ENCODE data around the gene CYTH2.
"Not testable (repeated sequence)": the region's sequence is repeated elsewhere in the genome, so short reads cannot be mapped to it uniquely, and the experiment has no call there.

CYTH2 gene

DNA sequence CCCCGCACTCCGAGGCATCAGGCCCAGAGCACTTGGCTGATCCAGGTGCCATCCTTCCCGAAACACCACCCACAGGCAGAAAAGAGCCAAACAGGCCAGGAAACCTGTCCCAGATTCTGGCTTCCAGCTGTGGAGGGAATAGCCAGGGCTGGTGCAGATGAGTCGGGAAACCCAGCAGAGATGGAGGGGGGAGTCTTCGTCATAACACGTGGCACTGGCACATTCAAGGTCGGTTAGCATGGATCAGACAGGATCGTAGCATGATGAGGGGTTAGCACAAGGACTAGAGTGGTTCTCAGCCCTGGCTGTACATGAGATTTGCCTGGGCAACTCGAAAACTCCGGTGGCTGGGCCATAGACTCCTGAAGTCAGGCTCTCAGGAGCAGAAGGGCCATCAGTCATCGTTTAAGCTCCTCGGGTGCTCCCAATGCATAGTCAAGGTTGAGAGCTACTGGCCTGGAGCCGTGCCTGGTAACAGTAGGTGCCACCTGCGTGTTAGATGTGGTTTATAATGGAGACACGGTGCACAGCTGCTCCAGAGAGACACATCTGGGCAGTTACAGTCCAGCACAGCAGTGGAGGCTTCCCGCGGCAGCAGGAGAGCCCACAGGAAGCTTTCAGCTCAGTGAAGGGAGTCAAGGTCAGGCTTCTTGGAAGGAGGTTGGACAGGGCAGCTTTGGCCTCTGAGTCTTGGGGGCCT is 6.3 kb downstream of the CYTH2 start:
- H3K4me3 ChIP-seq = no peak overlapping the region
- peak overlapping the region in 1 of 21 experiments; percentile 7 for H3K27ac ChIP-seq

DNA sequence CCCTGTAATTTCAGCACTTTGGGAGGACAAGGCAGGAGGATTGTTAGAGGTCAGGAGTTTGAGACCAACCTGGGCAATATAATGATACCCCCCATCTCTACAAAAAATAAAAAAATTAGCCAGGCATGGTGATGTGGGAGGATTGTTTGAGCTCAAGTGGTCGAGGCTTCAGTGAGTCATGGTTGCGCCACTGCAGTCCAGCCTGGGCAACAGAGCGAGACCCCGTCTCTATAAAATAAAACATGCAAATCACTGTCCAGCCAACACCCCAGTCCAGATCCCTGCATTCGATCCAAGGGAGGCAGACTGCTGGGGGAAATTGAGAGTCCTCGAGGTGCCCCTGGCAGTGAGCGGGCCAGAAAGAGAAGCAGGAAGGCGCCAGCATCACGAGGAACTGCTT is 7.0 kb downstream of the CYTH2 start:
- H3K4me3 ChIP-seq = no peak overlapping the region
- H3K27ac ChIP-seq = no peak overlapping the region

GRCh38 chr19:48477067-48477685 is 8.0 kb downstream of the CYTH2 start:
- H3K4me3 ChIP-seq = no peak overlapping the region
- peak overlapping the region in 1 of 21 experiments; percentile 15 for H3K27ac ChIP-seq

- Histone ChIP-seq H3K27ac (peak overlapping the region in 1 of 21 experiments; percentile 15), H3K4me3 (no peak overlapping the region)
Measured at GRCh38 chr19:48477698-48478338, 8.6 kb downstream of the CYTH2 start.

DNA sequence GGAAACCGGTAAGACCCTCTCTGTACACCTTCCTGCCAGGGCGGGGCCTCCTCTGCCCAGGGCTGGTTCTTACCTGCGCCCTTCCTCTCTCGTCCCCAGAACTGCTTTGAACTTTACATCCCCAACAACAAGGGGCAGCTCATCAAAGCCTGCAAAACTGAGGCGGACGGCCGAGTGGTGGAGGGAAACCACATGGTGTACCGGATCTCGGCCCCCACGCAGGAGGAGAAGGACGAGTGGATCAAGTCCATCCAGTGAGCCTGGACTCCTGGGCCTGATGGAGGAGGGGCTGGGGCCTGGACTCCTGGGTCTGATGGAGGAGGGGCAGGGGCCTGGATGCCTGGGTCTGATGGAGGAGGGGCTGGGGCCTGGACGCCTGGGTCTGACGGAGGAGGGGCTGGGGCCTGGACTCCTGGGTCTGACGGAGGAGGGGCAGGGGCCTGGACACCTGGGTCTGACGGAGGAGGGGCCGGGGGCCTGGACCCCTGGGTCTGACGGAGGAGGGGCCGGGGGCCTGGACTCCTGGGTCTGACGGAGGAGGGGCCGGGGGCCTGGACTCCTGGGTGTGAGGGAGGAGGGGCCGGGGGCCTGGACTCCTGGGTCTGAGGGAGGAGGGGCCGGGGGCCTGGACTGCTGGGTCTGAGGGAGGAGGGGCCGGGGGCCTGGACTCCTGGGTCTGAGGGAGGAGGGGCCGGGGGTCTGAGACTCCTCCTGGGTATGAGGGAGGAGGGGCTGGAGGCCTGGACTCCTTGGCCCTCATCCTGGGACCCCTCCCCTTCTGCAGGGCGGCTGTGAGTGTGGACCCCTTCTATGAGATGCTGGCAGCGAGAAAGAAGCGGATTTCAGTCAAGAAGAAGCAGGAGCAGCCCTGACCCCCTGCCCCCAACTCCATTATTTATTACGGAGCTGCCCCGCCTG is 9.4 kb downstream of the CYTH2 start:
- Histone ChIP-seq H3K4me3 (no peak overlapping the region), H3K27ac (peak overlapping the region in 2 of 21 experiments; percentile 11 to 87)

DNA sequence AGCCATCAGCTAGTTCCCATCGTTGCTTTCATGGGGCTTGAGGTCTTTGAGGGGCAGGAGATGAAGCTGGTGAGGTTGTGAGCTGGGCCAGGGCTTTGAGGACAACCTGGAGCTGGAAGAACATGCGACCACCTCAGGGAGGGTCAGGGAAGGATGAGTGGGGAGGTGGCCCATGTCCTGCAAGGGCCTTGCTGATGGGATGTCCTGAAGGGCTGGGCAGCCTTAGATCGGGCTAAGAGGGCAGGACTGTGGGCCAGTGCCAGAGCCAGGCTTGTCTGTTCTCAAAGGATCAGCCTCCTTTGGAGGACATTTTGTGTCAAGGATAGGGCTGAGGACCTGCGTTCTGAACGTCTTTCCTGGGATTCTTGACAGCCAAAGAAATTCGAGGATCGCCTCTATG is 10.5 kb downstream of the CYTH2 start:
- Histone ChIP-seq H3K4me3 (peak overlapping the region in 2 of 7 experiments; percentile 42 to 58), H3K27ac (peak overlapping the region in 11 of 21 experiments; percentile 10 to 89 (median 84))

DNA sequence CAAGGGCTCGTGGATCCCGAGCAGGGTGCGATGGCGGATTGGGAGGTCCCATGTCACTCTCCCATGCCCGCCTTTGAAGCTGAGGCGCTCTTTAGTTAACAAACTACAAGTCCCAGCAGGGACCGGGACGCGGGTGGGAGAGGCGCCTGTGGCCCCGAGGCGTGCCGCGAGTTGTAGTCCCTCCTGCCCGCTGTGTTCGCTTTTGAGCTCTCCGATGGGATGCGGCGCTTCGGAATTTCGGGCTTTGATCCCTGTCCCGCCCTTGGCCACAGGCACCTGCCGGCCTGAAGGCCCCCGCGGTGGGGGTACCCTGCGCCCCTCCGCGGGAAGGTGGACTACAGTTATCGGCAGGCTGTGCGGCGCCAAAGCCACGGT is 11.0 kb downstream of the CYTH2 start:
- peak overlapping the region; percentile 19 to 58 (median 38) for H3K4me3 ChIP-seq
- H3K27ac ChIP-seq = peak overlapping the region; percentile 10 to 93 (median 81)

GRCh38 chr19:48480558-48481500 is 11.7 kb downstream of the CYTH2 start:
- Histone ChIP-seq H3K4me3 (peak overlapping the region; percentile 19 to 58 (median 38)), H3K27ac (peak overlapping the region; percentile 10 to 93 (median 81))

- no peak overlapping the region for H3K4me3 ChIP-seq
- no peak overlapping the region for H3K27ac ChIP-seq
Measured at GRCh38 chr19:48481846-48482639, 12.9 kb downstream of the CYTH2 start.

DNA sequence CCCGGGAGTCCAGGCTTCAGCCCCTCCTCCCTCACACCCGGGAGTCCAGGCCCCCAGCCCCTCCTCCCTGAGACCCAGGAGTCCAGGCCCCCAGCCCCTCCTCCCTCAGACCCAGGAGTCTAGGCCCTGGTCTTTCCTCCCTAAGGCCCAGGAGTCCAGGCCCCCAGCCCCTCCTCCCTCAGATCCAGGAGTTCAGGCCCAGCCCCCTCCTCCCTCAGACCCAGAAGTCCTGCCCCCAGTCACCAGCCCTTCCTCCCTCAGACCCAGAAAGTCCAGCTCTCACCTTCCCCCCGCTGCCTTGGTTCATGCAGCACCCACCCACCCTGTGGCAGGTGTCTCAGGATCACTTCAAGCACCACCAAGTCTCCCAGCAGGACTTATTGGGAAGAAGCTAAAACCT is 14.1 kb downstream of the CYTH2 start:
- Histone ChIP-seq H3K27ac (no peak overlapping the region), H3K4me3 (no peak overlapping the region)

- no peak overlapping the region for H3K4me3 ChIP-seq
- H3K27ac ChIP-seq = no peak overlapping the region
Measured at GRCh38 chr19:48484247-48484893, 15.2 kb downstream of the CYTH2 start.

GRCh38 chr19:48484931-48485612 is 15.9 kb downstream of the CYTH2 start:
- Histone ChIP-seq H3K27ac (no peak overlapping the region), H3K4me3 (no peak overlapping the region)

DNA sequence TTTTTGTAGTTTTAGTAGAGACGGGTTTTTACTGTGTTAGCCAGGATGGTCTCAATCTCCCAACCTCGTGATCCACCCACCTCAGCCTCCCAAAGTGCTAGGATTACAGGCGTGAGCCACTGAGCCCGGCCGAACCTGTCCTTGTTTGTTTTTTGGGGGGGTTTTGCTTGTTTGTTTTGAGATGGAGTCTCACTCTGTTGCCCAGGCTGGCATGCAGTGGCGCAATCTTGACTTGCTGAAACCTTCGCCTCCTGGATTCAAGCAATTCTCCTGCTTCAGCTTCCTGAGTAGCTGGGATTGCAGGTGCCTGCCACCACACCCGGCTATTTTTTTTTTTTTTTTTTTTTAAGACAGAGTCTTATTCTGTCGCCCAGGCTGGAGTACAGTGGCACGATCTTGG is 17.5 kb downstream of the CYTH2 start:
- peak overlapping the region in 4 of 21 experiments; percentile 6 to 62 (median 37) for H3K27ac ChIP-seq

DNA sequence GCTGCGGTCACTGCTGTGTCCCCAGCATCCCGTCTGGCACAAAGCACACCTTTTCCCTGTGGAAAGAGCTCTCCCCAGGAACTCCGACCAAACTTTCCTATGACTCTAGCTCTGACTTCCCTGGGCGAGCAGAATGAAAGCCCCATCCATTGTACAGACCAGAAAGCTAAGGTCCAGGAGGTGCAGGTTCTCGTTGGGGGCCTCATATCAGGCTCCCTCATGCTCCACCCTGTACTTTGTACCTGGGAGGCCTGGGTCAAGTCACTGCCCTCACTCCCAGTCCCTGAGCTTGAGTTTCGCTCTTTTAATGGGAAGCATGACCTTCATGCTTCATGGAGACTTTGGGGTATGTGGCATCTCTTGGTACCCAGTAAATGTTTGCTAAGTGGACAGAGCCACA is 18.4 kb downstream of the CYTH2 start:
- H3K4me3 ChIP-seq = no peak overlapping the region
- peak overlapping the region in 16 of 21 experiments; percentile 2 to 76 (median 51) for H3K27ac ChIP-seq

More for the DNA sequence above, 17.5 kb downstream of the CYTH2 start:
- not testable (repeated sequence) for H3K4me3 ChIP-seq

- H3K27ac ChIP-seq = peak overlapping the region in 16 of 21 experiments; percentile 2 to 76 (median 52)
- no peak overlapping the region for H3K4me3 ChIP-seq
Measured at GRCh38 chr19:48487948-48488347, 18.8 kb downstream of the CYTH2 start.

DNA sequence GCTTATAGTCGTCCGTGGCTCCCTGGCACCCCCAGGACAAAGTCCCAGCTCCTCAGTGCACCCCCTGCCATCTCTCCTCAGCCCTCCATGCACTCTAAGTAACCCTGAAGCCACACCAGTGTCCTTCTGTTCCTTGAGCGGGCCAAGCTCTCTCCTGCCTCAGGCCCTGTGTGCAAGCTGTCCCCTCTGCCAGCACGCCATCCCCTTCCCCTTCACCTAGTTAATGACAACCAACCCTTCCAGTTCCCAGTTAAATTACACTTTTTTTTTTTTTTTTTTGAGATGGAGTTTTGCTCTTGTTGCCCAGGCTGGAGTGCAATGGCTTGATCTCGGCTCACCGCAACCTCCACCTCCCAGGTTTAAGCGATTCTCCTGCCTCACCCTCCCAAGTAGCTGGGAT is 19.3 kb downstream of the CYTH2 start:
- H3K27ac ChIP-seq = peak overlapping the region in 13 of 21 experiments; percentile 14 to 76 (median 52)
- H3K4me3 ChIP-seq = not testable (repeated sequence)

Data from skin epidermis (tissue), 12 donors.